ENCODE results near the gene CALHM2.
"Not testable (repeated sequence)": the region's sequence is repeated elsewhere in the genome, so short reads cannot be mapped to it uniquely, and the experiment has no call there.

Gene CALHM2

GRCh38 chr10:103451831-103452505, at the start of gene CALHM2:
Gene CALHM2 (minus strand): TSS chr10:103452370. CDS start chr10:103449941, 2,429 bp downstream.
- no peak for FAIRE-seq

GRCh38 chr10:103501186-103501585, 49.0 kb upstream of the CALHM2 start:
- no peak for FAIRE-seq

GRCh38 chr10:103500481-103500880, 48.3 kb upstream of the CALHM2 start:
- no peak for FAIRE-seq

GRCh38 chr10:103499881-103500280, 47.7 kb upstream of the CALHM2 start:
- no peak for FAIRE-seq

GRCh38 chr10:103498936-103499638, 46.9 kb upstream of the CALHM2 start:
- no peak for FAIRE-seq

- FAIRE-seq, result no peak
Measured at GRCh38 chr10:103497161-103497915, 45.2 kb upstream of the CALHM2 start.

DNA sequence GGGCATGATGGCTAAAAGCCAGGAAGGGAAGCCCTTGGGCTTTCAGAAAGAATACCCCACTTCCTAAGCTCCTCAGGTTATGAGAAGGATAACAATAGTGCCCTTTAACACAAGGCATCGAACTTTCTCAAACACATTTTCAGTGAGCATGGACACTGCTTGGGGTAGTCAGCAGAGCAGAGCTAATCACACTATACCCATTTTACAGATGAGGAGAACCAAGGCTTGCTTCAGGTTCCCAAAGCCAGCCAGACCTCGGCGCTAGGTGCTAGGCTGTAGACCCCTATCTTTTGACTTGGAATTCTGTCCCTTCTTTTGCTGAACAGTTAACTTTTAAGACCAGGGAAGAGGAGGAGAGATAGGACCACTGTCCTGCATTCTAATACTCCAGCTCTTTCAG, 43.2 kb upstream of the CALHM2 start:
- FAIRE-seq, result no peak

DNA sequence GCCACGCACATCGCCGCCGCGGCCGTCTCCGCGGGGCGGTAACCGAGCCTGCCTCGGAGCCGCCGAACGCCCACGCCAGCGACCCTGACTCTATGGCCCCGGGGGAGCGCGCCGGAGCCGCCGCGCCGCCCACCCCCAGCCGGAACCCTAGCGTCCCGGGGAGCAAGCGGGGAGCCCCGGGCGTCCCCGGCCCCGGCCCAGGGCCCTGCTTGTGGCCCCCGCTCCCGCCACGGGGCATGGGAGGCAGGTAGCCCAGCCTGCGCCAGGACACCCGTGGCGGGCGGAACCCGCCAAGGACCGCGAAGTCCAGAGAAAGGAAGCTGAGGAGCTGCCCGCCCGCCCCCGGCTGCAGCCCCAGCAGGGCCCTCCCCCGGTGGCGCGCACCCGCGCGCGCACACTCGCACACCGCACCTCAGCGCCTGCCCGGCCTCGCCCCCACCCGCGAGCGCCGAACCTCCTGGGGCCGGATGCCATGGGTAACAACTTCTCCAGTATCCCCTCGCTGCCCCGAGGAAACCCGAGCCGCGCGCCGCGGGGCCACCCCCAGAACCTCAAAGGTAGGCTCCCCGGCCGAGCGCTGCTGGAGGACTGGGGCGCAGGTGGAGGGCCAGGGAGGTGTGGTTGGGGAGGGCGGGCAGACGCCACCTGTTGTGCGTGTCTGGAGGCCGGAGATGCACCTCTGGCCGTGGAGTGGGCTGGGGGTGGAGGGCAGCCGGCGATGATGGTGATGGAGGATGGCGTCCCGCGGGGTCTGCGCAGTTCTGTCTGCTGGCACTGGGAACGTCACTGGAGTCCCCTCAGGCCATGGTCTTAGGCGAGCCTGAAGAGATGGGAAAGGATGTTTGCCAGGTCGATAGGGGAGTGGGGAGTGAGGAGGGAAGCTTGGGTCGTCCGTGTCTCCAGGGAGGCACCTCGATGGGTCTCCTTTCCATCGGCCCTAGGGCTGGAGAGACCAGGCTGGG, 42.0 kb upstream of the CALHM2 start:
- FAIRE-seq, result no peak

GRCh38 chr10:103493362-103493915, 41.3 kb upstream of the CALHM2 start, which contains the start of gene NEURL1:
Gene NEURL1 (plus strand): TSS chr10:103493705. CDS start chr10:103494388, 683 bp downstream.
- FAIRE-seq, result no peak

DNA sequence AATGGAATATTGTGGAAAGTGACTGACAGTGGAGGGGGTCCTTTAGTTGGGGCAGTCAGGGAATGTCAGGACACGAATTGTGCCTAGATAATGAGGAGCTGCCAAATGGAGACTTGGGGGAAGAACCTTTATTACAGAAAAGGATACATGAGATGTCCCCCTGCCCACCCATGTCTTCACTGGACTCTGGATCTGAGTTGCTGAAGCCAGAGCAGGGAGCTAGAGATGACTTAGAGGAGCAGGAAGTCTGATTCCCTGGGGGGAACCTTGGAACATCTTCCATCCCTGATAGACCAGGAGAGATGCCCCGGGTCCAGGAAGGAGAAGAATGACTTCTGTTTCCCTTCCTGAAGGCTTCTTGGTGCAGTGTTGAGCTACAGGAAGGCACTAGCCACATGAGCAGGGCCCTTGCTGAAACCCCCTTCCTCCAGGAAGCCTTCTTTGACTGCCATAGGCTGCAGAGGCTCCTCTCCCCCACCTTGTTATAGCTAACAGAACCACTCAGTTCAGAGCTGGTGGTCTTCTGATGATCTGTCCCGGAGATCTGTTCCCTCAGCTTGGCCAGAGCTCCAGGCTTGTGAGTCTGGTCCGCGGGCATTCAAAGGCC, 40.6 kb upstream of the CALHM2 start:
- FAIRE-seq, result no peak

DNA sequence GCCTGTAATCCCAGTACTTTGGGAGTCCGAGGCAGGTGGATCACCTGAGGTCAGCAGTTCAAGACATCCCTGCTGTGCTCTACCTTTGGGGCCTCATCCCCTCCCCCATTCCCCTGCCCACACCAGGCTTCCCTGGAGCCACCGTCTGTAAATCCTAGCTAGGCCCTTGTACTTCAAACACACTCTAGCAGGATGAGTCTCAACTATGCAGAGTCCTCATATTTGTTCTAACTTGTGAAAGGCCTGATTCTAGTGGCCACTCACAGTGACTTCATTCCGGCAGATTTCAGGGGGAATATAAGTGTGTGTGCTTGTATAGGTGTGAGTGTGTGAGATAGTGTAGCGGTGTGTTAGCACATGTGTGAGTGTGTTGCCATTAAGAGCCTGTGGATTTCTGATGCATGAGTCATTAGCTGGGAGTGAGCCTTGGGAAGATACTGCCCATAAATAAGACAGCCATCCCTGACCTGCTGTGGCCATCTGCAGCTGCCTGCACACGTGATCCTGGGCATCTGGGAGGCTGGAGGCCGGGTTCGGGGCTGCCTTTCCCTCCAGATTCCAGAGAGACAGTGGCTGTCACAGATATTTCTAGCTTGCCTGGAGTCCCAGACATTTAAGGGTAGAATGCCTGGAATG, 39.7 kb upstream of the CALHM2 start:
- no peak for FAIRE-seq

GRCh38 chr10:103490986-103491314, 38.8 kb upstream of the CALHM2 start:
- FAIRE-seq, result no peak

DNA sequence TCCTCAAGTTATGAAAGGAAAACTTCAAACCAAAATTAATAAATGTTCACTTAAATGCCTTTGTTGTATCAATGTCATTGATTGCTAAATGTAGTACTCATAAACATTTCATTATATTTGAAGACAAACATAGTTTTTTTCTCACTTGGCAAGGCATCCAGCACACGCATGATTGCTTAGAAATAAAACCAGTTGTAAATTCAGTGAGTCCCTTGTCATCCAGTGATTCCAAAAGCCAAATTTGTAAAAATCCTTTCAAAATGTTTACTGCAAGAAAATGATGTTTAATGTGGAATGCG, 35.2 kb upstream of the CALHM2 start:
- no peak for FAIRE-seq

DNA sequence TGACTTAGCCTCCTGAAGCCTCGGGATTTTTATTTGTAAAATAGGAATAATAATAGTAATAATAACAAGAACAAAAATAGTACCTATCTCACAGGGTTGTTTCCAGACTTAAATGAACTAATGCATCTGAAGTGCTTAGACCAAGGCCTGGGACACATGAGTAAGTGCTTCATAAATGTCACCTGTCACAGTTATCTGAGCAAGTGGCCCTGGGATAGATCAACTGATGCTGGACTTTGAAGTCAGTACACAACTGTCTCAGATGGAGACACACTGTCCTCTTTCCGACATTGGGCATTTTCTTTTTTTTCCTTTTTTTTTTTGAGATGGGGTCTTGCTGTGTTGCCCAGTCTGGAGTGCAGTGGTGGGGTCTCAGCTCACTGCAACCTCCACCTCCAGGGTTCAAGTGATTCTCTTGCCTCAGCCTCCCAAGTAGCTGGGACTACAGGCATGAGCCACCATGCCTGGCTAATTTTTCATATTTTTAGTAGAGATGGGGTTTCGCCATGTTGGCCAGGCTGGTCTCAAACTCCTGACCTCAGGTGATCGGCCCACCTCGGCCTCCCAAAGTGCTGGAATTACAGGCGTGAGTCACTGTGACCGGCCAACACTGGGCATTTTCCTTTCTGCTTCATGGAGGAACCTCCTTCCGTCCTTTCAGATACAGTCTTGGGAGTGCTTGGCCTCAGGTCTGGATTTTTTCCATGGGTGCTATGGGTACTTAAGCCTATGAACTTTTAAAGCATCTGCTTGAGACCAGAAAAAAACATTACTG, 34.7 kb upstream of the CALHM2 start:
- FAIRE-seq, result not testable (repeated sequence)

GRCh38 chr10:103481974-103482531, 29.9 kb upstream of the CALHM2 start:
- FAIRE-seq, result peak; percentile 90

DNA sequence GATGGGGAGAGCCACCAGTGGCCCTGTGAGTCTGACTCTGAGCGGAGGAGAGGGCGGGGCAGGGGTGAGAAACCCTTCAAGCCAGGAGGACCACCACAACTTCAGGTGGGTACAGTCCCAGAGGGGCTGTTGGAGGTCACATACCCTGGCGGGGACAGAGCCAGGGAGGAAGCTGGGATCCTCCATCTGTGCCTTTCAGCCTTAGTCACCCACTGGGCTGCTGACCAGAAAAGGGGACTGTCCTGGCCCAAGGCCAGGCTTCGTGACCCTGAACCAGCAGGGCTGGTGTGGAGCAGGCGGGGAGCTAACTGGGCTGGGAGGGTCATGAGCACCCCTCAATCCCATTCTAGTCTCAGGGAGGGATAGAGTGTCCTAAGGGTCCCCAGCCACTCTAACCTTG, 28.4 kb upstream of the CALHM2 start:
- FAIRE-seq, result no peak

- FAIRE-seq, result no peak
Measured at GRCh38 chr10:103479135-103479534, 27.0 kb upstream of the CALHM2 start, which contains the start of gene CALHM3. Gene CALHM3 (minus strand): TSS chr10:103479240. CDS start chr10:103479032, 208 bp downstream.

DNA sequence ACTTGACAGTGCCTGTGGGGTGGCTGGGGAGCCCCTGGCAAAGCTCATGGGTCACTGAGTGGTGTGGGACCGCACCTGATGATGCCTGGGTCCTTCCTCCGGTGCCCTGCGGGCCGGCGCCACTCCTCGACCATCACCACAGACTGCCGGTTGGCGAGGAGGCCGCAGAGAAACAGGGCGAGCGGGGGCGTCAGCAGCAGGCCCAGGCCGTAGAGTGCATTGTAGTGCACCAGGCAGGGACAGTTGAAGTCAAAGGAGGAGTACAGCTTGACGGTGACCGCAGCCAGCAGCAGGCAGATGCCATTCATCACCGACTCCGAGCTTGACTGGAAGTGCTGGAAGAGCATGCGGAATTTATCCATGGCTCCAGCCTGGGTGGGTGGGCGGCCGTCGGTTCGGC, 26.5 kb upstream of the CALHM2 start:
- no peak for FAIRE-seq

DNA sequence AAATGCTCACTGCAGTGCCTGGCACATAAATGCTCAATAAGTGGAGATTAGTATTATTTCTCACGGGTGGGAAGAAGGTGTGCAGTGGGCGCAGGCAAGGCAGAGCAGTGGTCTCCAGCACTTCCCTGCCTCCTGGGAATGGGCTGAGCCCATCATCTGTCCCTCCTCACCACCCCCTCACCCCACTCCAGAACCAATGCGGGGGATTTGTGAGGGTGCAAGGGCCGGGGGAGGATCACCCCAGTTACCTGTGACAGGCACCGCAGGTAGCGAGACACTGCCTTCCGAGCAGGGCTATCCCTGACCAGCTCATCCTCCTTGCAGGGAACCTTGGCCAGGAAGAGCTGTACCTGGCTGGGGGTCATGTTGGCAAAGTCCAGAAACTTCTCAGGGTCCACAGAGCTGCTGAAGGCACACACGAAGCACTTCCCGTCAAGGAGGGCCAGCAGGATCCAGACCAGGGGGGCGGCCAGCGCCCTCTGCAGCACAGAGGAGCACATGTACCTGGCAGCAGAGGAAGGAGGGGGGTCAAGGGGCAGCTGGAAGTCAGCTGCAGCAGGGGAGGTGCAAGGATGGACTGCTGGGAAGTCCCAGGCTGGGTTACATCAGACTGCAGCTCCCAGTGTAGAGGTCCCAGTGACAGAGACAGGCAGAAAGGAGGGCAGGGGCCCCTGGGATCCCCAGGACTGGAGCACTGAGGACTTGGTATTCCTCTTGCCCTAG, 24.0 kb upstream of the CALHM2 start:
- FAIRE-seq, result no peak

- no peak for FAIRE-seq
Measured at GRCh38 chr10:103475437-103475836, 23.3 kb upstream of the CALHM2 start.

Measured in G401.6 (cell line).